Measurements from ENCODE around the gene SSBP4.

Gene SSBP4

GRCh38 chr19:18434411-18435175, 15.4 kb downstream of the SSBP4 start:
- no peak for DNase-seq

- no peak for DNase-seq
Observed at GRCh38 chr19:18435178-18435841, 16.1 kb downstream of the SSBP4 start.

GRCh38 chr19:18435842-18436670, 16.9 kb downstream of the SSBP4 start:
- no peak for DNase-seq

- DNase-seq = peak; percentile 66
Observed at GRCh38 chr19:18436671-18437490, 17.7 kb downstream of the SSBP4 start.

- no peak for DNase-seq
Observed at GRCh38 chr19:18437491-18438330, 18.5 kb downstream of the SSBP4 start, which contains the start of gene ISYNA1. Gene ISYNA1 (minus strand): TSS chr19:18438133. CDS start chr19:18437979, 154 bp downstream.

- no peak for DNase-seq
Observed at GRCh38 chr19:18438331-18439024, 19.3 kb downstream of the SSBP4 start.

GRCh38 chr19:18439025-18439909, 20.1 kb downstream of the SSBP4 start:
- DNase-seq = no peak

- DNase-seq = no peak
Observed at GRCh38 chr19:18439910-18440237, 20.7 kb downstream of the SSBP4 start.

- no peak for DNase-seq
Observed at GRCh38 chr19:18440415-18440877, 21.2 kb downstream of the SSBP4 start.

- DNase-seq = no peak
Observed at GRCh38 chr19:18440936-18441803, 22.0 kb downstream of the SSBP4 start.

GRCh38 chr19:18441804-18442788, 22.9 kb downstream of the SSBP4 start:
- DNase-seq = no peak

- no peak for DNase-seq
Observed at GRCh38 chr19:18442941-18443340, 23.7 kb downstream of the SSBP4 start.

GRCh38 chr19:18443406-18443805, 24.2 kb downstream of the SSBP4 start:
- no peak for DNase-seq

GRCh38 chr19:18443831-18444230, 24.6 kb downstream of the SSBP4 start:
- no peak for DNase-seq

- no peak for DNase-seq
Observed at GRCh38 chr19:18444513-18444912, 25.3 kb downstream of the SSBP4 start.

- no peak for DNase-seq
Observed at GRCh38 chr19:18445262-18445948, 26.2 kb downstream of the SSBP4 start.
